Stimulated activated CD8-positive, alpha-beta memory T cell treated with anti-CD3 and anti-CD28 coated beads, Interleukin-15, amount 100 ng/mL, for 48 hours (primary cell): ENCODE results near the gene DLX5.

Source experiments
- DNase-seq, 2 donors: peaks; one replicate each; pipeline ENCODE4 v3.0.0-alpha.2; 2020; ENCODE audit warnings: low read depth in 2 of 2

DLX5 gene

GRCh38 chr7:97018126-97018601 lies 6.5 kb downstream of the DLX5 start:
- DNase-seq: no peak

GRCh38 chr7:97017192-97018125 lies 7.2 kb downstream of the DLX5 start:
- no peak for DNase-seq

GRCh38 chr7:97016381-97017191 lies 8.0 kb downstream of the DLX5 start:
- no peak for DNase-seq

GRCh38 chr7:97015756-97016380 lies 8.8 kb downstream of the DLX5 start:
- no peak for DNase-seq

- DNase-seq: no peak
Observed at GRCh38 chr7:97015279-97015678, 9.4 kb downstream of the DLX5 start.

GRCh38 chr7:97014145-97014750 lies 10.4 kb downstream of the DLX5 start:
- DNase-seq: no peak

- DNase-seq: no peak
Observed at GRCh38 chr7:97013845-97014134, 10.8 kb downstream of the DLX5 start.

GRCh38 chr7:97013134-97013844 lies 11.3 kb downstream of the DLX5 start:
- DNase-seq: no peak

GRCh38 chr7:97012365-97013133 lies 12.1 kb downstream of the DLX5 start:
- no peak for DNase-seq

- DNase-seq: no peak
Observed at GRCh38 chr7:97011536-97012364, 12.9 kb downstream of the DLX5 start.

GRCh38 chr7:97011104-97011503 lies 13.5 kb downstream of the DLX5 start:
- no peak for DNase-seq

GRCh38 chr7:97009753-97010732 lies 14.6 kb downstream of the DLX5 start:
- DNase-seq: no peak

GRCh38 chr7:97008275-97008917 lies 16.2 kb downstream of the DLX5 start:
- DNase-seq: no peak

- no peak for DNase-seq
Observed at GRCh38 chr7:97007583-97007861, 17.1 kb downstream of the DLX5 start.

GRCh38 chr7:97006816-97007582 lies 17.6 kb downstream of the DLX5 start:
- DNase-seq: no peak

- DNase-seq: peak; percentile 17 to 22
Observed at GRCh38 chr7:97006055-97006815, 18.4 kb downstream of the DLX5 start.
